Peyer's patch (tissue), 4 donors: ENCODE measurements around the gene KLHDC8A. TPM values are rescaled to one million over a fixed set of nuclear protein-coding genes. Genes with fewer than 3 reads are reported as not detected.

Experiments
- DNase-seq, 3 donors: peaks; one replicate each; pipeline ENCODE4 v3.0.0-alpha.2; 2017 to 2019
- H3K27ac ChIP-seq, 4 donors: fragments of 200-600 bp; sonication (generic); one replicate each; pipeline ENCODE4 v1.5.1; 2016 to 2019
- H3K27me3 ChIP-seq, 2 donors: fragments of 200-600 bp; sonication (generic); one replicate each; pipeline ENCODE4 v1.5.1; 2019
- H3K36me3 ChIP-seq, 3 donors: fragments of 200-600 bp; sonication (generic); one replicate each; pipeline ENCODE4 v1.5.1; 2016 to 2019
- H3K4me1 ChIP-seq, 4 donors: fragments of 200-600 bp; sonication (generic); one replicate each; pipeline ENCODE4 v1.5.1; 2016 to 2019
- H3K4me3 ChIP-seq, 4 donors: fragments of 200-600 bp; sonication (generic); 1 replicate in 3 of 4; 2 replicates in 1 of 4; pipeline ENCODE4 v1.5.1; 2016 to 2019; ENCODE audit warnings: mild to moderate bottlenecking in 1 of 4
- H3K9me3 ChIP-seq, 4 donors: fragments of 200-600 bp; sonication (generic); one replicate each; pipeline ENCODE4 v1.5.1; 2016 to 2019; ENCODE audit warnings: mild to moderate bottlenecking in 1 of 4
- CTCF ChIP-seq, 6 experiments: fragments of 450-650 bp in 4 of 6; fragments of 200-600 bp in 2 of 6; sonication (generic) in 1 of 6; IDR thresholded peaks; one replicate each; pipeline ENCODE4 v1.5.1; 2017 to 2019; ENCODE audit warnings: antibody characterized with exemption in 6 of 6, mild to moderate bottlenecking in 3 of 6, moderate library complexity in 1 of 6
- POLR2A ChIP-seq, 2 donors: fragments of 450-650 bp; IDR thresholded peaks; one replicate each; pipeline ENCODE4 v1.5.1; 2017; ENCODE audit warnings: antibody characterized with exemption in 2 of 2, mild to moderate bottlenecking in 2 of 2, moderate library complexity in 2 of 2
- total RNA-seq, 4 donors: library from RNA; depleted of rRNA; stranded (reverse); fragments of >200 nt; gene quantifications; one replicate each; pipeline ENCODE4 v1.1.0, GENCODE V29; 2016

KLHDC8A gene
- total RNA-seq, 4 donors from 2014 or later = not detected

DNA sequence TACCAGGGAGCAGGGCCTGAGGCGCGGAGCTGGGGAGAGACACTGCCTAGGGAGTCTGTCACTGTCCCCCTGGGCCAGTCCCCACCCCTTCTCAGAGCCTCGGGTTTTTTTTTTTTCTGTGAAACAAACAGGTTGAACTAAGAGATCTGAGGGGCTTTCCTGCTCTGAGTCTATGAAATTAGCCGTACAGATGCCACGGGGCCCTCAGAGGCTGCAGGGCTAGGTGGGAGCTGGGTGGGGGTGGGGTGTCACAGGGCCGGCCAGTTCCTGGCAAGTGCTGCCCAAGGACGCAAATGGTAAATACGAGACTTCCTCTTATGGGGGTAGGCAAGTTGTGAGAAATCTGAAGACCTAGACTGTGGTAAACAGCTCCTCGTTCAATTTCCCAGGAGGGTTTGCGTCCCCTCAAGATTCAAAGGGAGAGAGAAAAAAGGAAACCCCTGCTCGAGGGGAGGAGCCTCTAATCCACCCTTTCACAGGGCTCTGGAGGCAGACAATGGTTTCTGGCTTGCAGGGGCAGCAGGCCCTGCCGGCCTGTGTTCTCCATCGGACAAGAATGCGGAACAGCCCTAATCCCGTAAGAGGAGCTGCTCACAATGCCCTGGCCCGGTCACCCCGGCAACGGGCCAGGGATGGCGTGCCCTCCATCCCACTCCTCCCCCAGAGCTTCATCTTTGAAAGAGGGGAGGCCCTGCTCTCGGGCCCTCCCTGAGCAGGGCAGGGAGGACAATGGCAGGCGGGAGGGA, 43.0 kb downstream of the KLHDC8A start:
- H3K9me3 ChIP-seq = no peaks in the 10 kb centered on the region
- H3K4me1 ChIP-seq = peaks cover 22 to 98% (median 50%) of the 10 kb centered on the region in 4 donors
- H3K4me3 ChIP-seq = peak overlapping the region in 3 of 4 donors; percentile 4 to 18 (median 13)
- no peaks in the 10 kb centered on the region for H3K27me3 ChIP-seq
- DNase-seq = peak in 2 of 3 donors; percentile 67 to 68
- H3K36me3 ChIP-seq = peaks cover 0 to 32% (median 0%) of the 10 kb centered on the region in 3 donors
- H3K27ac ChIP-seq = peak overlapping the region; percentile 70 to 92 (median 78)
- TF ChIP-seq CTCF (IDR thresholded peaks at IDR 0.05) (no peak), POLR2A (IDR thresholded peaks at IDR 0.05) (no peak)

- Histone ChIP-seq H3K36me3 (peaks cover 0 to 39% (median 0%) of the 10 kb centered on the region in 3 donors), H3K27ac (peak overlapping the region; percentile 70 to 92 (median 78)), H3K4me1 (peaks cover 19 to 98% (median 48%) of the 10 kb centered on the region in 4 donors), H3K27me3 (no peaks in the 10 kb centered on the region), H3K4me3 (peak overlapping the region in 3 of 4 donors; percentile 4 to 18 (median 13)), H3K9me3 (no peaks in the 10 kb centered on the region)
- no peak for DNase-seq
- TF ChIP-seq POLR2A (IDR thresholded peaks at IDR 0.05) = no peak
- TF ChIP-seq CTCF (IDR thresholded peaks at IDR 0.05) = no peak
These were observed 43.7 kb downstream of the KLHDC8A start for GRCh38 chr1:205312866-205313562.

GRCh38 chr1:205310976-205311704, 45.6 kb downstream of the KLHDC8A start:
- TF ChIP-seq CTCF (IDR thresholded peaks at IDR 0.05) = no peak
- no peak for TF ChIP-seq POLR2A (IDR thresholded peaks at IDR 0.05)
- Histone ChIP-seq H3K9me3 (no peaks in the 10 kb centered on the region), H3K36me3 (peaks cover 0 to 56% (median 0%) of the 10 kb centered on the region in 3 donors), H3K27me3 (no peaks in the 10 kb centered on the region), H3K4me3 (no peak overlapping the region), H3K4me1 (peaks cover 8 to 94% (median 33%) of the 10 kb centered on the region in 4 donors), H3K27ac (peak overlapping the region in 2 of 4 donors; percentile 64 to 92)
- no peak for DNase-seq

DNA sequence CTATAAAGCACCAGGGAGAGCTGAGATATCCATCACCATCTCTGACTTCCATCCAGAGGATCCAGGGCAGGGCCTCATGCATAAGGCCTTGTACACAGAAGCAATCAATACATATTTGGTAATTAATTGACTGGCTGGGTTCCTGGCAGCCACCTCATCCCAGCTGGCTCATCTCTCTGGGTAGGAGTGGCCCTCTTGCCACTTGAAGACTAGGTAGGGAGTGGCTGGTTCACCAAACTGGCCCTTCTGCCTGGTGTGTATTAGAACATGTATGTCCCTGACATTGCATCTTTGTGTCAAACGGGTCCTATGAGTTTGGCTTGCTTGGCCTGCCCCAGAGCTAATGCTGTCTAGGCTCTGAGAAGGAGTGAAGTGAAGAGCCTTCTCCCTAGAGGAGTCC, 47.0 kb downstream of the KLHDC8A start:
- H3K4me1 ChIP-seq = peaks cover 0 to 84% (median 26%) of the 10 kb centered on the region in 4 donors
- no peak for DNase-seq

More for the DNA sequence above, 47.0 kb downstream of the KLHDC8A start:
- no peaks in the 10 kb centered on the region for H3K27me3 ChIP-seq
- H3K4me3 ChIP-seq = no peak overlapping the region
- H3K27ac ChIP-seq = peak overlapping the region in 1 of 4 donors; percentile 64
- H3K36me3 ChIP-seq = peaks cover 0 to 70% (median 0%) of the 10 kb centered on the region in 3 donors
- no peaks in the 10 kb centered on the region for H3K9me3 ChIP-seq
- TF ChIP-seq POLR2A (IDR thresholded peaks at IDR 0.05) = no peak
- TF ChIP-seq CTCF (IDR thresholded peaks at IDR 0.05) = no peak
